ENCODE results near the gene SRSF2.

SRSF2 gene

DNA sequence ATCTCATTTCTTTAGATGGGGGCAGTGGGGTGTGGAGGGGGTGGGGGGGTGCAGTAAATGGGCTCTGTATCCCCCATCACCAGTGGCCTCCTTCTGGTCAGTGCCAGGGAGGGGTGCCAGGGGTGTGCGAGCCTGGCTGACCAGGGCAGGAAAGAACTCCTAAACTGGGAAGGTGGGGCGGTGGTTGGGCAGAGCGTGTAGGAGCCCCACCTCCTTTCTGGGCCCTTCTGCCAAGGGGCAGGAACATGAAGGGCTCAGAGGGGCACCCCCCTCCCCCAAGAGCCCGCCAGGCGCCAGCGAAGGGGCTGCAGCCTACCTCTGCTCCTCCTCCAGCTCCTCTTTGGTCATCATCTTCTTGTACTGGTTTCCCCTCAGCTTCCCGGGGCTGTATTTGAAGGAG is 52.4 kb downstream of the SRSF2 start:
- Histone ChIP-seq H3K27ac (no peak overlapping the region), H3K27me3 (replicated peaks) (no peaks in the 10 kb centered on the region), H3K4me3 (ENCODE audit: low read depth, low read length) (no peak overlapping the region), H3K36me3 (replicated peaks) (peaks cover 34% of the 10 kb centered on the region)
- no peak for DNase-seq
- in situ Hi-C loops (cut with HindIII; ENCODE audit: low pct_ligation_motif_present, low sequenced_read_pairs), result no loop called here
- TF ChIP-seq, protein P1, sequence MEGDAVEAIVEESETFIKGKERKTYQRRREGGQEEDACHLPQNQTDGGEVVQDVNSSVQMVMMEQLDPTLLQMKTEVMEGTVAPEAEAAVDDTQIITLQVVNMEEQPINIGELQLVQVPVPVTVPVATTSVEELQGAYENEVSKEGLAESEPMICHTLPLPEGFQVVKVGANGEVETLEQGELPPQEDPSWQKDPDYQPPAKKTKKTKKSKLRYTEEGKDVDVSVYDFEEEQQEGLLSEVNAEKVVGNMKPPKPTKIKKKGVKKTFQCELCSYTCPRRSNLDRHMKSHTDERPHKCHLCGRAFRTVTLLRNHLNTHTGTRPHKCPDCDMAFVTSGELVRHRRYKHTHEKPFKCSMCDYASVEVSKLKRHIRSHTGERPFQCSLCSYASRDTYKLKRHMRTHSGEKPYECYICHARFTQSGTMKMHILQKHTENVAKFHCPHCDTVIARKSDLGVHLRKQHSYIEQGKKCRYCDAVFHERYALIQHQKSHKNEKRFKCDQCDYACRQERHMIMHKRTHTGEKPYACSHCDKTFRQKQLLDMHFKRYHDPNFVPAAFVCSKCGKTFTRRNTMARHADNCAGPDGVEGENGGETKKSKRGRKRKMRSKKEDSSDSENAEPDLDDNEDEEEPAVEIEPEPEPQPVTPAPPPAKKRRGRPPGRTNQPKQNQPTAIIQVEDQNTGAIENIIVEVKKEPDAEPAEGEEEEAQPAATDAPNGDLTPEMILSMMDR (IDR thresholded peaks at IDR 0.05; ENCODE audit: low read depth, low read length, missing control alignments), result no peak
